NCI-H146 (cell line): ENCODE measurements around the gene SLC26A2.
"Not testable (repeated sequence)": the region's sequence is repeated elsewhere in the genome, so short reads cannot be mapped to it uniquely, and the experiment has no call there.

Experiments used
- DNase-seq: peaks from one replicate; lab custom pipeline; 2025; lab: John Stamatoyannopoulos, UW

The SLC26A2 gene

DNA sequence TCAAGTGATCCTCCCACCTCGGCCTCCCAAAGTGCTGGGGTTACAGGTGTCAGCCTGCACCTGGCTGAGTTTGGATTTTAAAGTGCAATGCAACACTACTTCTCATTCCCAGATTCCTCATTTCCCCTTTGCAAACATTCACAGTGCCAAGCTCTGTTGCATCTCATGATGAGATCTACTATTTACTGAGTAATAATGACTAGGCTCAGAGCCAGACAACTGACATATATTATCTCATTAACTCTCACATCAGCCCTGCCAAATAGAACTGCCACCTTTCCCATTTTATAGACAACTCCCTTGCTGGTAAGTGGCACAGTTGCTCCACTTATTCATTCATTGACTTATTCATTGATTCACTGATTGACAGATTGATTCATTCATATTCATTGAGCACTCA is 22.9 kb upstream of the SLC26A2 start:
- DNase-seq = peak; percentile 79

DNA sequence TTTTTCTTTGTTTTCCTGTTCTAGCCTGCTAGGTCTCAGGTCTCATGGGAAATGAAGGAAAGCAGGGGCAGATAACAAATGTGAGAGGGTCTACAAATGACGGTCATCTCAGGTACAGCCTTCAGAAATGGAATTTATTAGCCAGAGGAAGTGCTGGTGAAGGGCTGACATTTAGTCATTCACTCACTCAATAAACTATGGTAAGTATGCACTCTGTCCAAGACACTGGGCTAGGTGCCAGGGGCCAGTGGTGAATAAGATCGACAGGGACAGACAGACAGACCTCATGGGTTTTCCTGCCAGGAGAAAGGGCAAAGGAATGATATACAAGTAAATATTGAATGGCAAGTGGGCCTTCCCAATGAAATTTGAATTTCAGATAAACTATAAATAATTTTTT is 22.3 kb upstream of the SLC26A2 start:
- DNase-seq = no peak

DNA sequence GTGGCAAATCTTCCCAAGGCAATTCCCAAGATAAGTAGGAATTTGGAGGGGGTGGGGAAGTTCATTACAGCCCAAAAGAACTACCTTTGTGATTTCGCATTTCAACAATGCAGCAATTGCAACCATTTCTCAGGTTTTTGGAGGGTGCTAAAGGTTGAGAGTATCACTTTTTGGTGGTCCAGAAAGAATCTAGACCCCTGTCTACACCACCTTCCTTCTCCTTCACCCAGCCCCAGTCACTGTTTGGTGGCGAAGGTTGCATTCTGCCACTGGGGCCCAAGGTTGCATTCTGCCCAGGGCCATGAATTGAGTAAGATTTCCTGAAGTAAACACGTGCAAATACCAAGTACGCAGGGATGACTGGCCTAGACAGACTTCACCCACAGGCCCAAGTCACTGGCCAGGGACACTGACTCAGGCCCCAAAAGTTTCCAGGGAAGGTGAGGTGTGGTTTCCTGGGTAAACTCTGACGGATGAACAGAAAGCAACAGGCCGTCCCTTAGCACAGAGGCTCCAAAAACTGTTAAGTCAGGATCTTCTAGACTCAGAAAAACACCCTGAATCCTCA is 21.7 kb upstream of the SLC26A2 start:
- DNase-seq = no peak

DNA sequence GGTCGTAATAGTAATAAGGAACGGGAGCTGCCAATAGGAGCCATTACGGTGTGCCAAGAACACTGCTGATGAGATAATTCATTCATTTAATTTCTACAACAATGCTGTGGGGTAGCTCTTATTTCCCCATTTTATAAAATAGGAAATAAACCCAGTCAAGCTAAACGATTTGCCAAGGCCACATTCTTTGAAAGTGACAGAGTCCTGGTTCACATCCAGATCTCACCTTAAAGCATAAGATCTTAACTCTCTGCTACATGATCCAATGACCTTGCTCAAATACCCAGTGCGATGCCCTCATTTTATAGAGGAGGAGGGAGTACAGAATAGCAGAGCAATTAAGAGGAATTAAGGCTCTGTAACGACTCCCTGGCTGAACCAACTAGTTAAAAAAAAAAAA is 21.0 kb upstream of the SLC26A2 start:
- DNase-seq = no peak

DNA sequence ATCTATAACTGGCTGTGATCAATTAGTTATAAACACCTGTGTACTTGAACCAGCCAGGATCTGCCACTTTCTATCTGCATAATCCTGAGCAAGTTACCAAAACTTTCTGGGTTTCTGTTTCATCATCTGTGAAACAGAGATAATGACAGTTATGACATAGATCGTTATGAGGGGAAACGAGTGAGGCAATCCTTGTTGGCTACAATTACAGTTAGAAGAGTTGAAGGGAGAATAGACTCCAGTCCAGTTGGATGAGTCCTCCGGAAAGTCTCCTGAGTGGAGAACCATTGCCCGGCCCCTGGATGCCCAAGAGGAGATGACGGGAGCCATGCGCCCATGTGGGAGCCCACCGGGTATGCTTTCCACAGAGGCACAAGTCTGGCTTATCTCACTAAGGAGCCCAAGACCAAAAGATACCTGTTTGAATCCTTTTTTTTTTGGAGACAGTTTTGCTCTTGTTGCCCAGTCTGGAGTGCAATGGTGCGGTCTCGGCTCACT is 20.4 kb upstream of the SLC26A2 start:
- no peak for DNase-seq

DNA sequence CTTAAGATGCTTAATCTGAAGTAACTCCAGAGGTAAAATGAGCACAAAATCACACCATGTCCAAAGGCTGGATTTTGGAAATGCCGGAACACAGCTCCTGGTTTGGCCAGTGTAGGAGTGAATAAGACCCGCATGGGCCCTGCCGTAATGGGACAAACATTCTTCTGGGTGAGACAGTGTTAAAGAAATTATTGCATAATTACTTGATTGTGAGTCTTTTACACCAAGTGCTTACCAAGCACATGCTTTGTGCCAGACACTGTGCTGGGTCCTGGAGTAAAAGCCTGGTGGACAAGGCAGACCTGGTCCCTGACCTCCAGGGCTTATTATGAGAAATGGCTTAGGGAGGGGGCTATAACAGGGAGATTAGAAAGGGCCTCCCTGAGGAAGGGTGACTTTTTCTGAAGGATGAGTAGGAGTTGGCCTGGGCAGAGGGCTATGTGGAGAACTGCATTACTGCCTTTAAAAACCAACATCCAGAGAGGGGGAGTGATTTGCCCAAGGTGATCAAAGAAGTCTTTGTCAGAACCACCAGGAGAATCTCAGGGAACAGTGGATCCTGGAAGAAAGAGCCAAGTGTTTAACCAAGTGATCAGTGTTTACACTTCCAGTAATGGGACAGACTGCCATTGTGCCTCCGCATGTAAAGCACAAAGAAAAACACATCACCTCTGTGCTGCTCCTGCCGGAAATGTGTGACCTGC is 19.5 kb upstream of the SLC26A2 start:
- peak; percentile 16 for DNase-seq

DNA sequence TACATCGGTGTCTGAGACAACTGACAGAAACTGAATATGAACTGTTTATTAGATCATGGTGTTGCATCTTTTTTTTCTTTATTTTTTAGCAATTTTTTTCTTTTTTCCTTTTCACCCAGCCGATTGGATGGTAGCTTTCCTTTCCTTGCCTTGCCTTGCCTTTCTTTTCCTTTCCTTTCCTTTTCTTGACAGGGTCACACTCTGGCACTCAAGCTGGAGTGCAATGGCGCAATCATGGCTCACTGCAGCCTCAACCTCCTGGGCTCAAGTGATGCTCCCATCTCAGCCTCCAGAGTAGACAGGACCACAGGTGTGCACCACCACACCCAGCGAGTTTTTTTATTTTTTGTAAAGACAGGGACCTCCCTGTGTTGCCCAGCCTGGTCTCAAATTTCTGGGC is 18.8 kb upstream of the SLC26A2 start:
- no peak for DNase-seq

DNA sequence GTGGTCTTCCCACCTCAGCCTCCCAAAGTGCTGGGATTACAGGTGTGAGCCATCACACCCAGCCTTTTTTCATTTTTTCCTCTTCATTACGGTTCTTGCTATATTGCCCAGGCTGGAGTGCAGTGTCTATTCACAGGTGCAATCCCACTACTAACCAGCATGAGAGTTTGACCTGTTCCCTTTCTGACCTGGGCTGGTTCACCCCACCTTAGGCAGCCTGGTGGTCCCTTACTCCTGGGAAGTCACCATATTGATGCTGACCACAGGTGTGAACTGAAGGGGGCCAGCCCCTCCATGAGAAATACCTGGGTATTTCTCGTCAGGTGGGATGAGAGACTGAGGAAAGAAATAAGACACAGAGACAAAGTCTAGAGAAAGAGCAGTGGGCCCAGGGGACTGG is 18.4 kb upstream of the SLC26A2 start:
- DNase-seq = no peak

DNA sequence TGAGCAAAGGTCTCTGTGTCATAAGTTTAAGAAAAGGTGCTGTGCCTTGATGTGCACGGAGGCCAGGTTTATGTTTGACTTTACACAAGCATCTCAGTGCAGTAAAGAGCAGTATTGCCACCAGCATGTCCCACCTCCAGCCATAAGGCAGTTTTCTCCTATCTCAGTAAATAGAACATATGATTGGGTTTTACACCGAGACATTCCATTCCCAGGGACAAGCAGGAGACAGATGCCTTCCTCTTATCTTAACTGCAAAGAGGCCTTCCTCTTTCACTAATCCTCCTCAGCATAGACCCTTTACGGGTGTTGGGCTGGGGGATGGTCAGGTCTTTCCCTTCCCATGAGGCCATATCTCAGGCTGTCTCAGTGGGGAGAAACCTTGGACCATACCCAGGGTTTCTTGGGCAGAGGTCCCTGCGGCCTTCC is 17.8 kb upstream of the SLC26A2 start:
- not testable (repeated sequence) for DNase-seq

DNA sequence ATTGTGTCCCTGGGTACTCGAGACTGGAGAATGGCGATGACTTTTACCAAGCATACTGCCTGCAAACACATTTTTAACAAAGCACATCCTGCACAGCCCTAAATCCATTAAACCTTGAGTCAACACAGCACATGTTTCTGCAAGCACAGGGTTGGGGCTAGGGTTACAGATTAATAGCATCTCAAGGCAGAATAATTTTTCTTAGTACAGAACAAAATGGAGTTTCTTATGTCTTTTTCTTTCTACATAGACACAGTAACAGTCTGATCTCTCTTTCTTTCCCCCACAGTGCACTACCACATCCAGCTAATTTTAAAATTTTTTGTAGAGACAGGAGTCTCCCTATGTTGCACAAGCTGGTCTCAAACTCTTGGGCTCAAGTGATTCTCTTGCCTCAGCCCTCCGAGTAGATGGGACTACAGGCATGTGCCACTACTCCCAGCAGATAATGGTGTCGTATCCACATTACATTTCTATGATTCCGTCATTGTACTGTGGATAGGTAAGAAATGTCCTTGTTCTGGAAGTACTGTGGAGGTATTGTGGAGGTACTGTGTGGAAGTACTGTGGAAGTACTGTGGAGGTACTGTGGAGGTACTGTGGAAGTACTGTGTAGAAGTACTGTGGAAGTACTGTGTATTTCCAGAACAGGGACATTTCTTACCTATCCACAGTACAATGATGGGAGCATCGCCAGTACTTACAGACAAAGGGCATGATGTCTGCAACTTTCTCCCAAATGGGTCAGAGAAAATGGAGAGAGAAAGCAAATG is 17.2 kb upstream of the SLC26A2 start:
- not testable (repeated sequence) for DNase-seq

DNA sequence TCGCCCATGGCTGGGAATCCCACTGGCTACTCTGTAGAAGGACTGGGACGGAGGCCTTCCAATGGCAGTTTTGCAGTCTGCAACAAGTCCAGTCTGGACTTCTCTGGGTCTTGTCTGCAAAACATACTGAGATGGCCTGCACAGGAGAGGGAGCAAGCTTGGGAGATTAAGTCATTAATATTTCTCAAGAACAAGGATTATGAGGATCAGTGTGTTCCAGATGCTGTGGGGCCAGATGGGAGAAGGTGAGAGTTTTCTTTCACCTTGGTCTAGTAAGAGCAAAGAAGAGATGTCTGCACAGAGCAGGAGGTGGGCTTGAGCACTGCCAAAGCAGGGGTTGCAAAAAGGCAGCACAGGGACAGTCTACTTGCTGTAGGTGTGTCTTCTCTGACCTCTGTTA is 15.9 kb upstream of the SLC26A2 start, which contains the start of gene PDE6A:
Gene PDE6A (minus strand): TSS at position 128 of the 400 bp plus-strand sequence. CDS start 120 bp downstream, at position 8.
- DNase-seq = no peak

DNA sequence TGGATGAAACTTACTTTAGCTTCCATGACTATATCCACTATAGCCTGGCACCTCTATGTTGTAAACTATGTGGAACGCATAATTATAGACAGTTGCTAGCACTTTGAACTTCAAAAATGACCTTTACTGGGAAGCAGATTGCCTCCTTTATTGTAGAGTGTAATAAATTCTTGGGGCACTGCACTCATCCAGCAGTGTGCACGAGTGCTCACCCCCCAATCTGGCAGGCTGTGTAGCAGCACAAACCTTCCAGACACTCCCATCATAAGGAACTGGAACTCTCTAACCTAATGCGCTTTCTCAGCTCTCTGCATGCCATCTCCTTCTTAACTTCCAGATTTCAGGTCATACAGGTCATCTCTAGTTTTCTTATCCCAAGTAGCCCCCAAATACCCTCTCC is 14.4 kb upstream of the SLC26A2 start:
- no peak for DNase-seq

DNA sequence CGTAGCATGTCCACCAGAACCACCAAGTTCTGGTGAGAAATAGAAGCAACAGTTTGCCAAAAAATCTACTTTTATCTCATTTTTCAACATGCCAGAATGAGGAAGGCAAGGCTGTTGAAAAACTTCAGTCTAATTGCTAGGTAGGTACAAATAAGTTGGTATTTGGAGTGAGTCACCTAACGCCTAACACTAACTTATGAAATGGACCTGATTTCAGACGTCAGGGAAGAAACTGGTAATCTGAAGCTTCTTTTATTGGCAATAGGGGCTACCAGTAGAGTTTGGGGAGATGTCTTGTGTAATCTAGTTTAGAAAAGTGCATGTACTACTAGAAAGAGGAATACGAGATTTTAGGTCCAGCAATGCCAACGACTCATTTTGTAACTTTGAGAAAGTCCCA is 11.6 kb upstream of the SLC26A2 start:
- DNase-seq = no peak

DNA sequence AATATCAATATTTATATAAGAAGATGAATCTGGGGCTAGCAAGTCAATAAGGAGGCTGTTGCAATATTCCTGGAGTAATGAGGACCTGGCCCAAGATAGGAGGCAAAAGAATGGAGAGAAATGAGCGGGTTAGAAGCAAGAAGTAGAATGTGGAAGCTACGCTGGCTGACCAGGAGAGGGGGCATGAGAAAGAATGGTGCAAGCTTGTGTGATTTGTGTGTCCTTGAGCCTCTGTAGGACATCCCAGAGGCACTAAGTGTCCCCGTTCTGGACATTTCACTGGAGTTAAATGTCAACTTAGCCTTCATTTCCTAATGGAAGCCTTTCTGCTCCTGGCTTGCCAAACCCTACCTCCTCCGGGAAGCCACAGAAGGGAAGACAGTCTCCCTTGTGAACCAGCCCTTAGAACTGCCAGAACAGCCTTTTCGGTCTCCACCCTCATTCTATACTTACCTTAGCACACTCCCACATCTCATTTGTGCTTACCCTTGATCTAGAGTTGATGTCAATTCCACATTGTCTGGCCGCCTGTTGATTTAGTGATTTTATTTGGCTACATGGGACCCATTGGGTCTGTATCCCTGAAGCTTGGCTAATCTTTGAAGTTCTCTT is 9.3 kb upstream of the SLC26A2 start:
- DNase-seq = no peak

DNA sequence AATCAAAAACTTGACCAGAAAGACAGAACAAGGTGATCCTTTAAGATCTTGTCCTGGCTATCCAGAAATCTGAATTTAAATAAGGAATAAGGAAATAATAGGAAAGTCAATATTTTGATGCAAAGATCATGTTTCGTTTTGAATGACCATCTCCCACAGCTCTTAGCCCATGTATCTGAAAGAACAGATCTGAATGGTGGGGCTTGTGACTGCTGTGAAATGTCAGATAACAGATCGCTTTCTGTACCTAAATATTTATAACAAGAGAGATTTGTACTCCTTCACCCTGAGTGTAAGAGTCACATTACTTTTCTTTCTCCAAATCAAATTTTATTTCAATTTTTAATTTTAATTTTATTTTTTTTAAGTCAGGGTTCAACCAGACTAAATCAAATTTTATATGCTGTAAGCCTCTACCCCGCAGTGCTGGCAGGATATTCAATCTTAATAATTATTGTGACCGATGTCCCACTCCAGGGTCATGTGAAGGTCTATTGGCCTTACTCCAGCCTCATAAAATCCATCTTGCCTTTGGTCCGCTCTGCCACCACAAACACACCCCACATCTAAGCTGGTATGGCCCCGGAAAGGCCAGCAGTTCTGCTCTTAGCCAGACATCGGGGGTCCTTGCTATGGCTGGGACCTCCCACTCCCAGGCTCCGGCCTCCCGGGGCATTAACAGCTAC is 7.0 kb upstream of the SLC26A2 start:
- peak; percentile 4 for DNase-seq

DNA sequence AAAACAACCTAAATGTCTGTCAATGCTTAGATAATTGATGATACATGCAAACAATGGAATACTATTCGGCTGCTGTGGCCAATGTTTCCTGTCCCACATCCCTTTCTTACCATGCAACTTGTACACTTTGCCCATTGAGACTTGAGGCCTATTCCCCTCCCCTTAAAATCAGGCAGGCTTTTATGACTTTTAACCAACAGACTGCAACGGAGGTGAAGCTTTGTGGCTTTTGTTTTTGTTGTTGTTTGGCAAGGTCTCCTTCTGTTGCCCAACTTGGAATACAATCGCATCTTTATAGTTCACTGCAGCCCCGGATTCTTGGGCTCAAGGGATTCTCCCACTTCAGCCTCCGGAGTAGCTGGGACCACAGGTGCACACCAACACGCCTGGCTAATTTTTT is 5.8 kb upstream of the SLC26A2 start:
- DNase-seq = no peak

DNA sequence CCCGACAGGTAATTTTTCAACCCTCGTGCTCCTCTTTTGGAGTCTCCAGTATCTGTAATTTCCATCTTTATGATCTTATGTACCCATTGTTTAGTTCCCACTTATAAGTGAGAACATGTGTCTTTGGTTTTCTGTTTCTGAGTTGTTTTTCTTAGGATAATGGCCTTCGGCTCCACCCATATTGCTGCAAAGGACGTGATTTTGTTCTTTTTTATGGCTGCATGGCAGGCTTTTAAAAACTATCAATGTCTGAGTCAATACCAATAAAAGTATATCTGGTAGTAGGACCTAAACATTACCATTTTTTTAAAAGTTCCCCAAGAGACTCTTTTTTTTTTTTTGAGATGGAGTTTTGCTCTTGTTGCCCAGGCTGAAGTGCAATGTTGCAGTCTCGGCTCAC is 3.9 kb upstream of the SLC26A2 start:
- no peak for DNase-seq

DNA sequence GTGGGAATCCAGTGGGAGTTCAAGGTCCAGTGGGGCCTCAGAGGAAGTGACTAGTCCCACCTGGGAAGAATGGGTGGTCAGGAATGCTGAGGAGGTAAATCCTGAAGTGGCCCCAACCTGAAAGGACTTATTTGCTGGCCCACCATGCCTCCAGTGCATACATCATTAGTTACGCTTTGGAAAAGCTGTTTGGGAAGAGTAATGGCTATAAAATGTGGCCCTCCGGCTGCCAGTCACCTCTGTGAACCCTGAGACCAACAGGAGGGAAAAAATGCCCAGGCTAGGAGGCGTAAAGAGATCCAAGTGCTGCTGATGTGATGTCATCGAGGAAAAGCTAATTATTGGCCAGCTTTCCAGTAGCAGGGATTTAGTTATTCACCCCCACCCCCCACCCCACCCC is 2.7 kb upstream of the SLC26A2 start:
- no peak for DNase-seq

DNA sequence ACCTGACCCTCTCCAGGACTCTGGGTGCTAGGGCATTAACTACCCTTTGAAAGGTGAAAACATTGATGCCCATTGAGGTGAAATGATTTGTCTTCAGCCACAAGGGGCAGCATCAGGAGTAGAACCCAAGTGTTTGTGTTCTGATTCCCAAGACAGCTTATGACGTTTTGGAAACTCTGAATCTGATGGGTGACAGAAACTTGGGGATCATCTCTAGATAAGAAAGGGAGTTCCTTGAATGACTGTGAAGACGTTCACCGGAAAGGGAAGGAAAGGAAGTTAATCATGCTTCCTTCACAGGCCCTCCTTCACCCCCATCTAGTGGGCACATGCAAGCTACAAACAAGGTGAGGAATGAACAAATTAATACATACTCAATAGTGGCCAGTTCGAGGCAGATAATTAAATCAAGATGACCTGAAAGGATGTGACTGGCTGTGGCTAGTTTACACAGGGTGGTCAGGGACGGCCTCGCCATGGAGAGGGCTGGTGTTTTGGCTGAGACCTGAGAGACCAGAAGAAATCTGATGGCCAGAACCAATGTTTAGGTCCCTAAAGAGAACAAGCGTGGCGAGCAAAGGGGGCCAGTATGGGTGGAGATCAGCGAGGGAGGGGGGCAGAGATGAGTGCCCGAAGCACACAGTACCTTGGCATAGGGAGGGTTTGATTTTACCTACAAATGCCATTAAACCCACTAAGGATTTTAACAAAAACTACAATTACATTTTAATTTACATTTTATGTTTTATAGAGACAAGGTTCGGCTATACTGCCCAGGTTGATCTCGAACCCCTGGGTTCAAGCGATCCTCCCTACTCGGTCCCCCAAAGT is 937 bp upstream of the SLC26A2 start:
- DNase-seq = peak; percentile 44

DNA sequence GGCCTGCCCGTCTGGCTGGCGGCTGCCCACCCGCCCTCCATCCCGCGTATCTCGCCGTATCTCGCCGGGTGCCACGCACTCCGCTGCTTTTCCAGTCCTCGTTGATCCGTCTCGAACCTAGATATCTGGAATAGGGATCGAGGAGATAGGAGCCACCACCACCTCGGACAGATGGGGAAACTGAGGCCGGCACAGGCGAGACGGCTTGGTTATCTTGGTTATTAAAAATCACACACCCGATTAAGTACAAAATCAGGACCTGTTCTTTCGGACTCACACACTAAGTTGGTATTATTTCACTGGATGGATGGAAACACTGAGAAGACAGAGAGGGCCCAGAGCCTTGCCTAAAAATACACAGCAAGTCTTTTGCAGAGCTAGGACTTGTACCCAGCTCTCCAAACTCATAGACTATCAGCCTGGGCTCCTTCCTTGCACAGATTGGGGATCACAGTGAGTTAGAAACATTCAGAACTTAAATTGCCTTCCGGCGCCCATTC is 678 bp downstream of the SLC26A2 start:
- DNase-seq = no peak

DNA sequence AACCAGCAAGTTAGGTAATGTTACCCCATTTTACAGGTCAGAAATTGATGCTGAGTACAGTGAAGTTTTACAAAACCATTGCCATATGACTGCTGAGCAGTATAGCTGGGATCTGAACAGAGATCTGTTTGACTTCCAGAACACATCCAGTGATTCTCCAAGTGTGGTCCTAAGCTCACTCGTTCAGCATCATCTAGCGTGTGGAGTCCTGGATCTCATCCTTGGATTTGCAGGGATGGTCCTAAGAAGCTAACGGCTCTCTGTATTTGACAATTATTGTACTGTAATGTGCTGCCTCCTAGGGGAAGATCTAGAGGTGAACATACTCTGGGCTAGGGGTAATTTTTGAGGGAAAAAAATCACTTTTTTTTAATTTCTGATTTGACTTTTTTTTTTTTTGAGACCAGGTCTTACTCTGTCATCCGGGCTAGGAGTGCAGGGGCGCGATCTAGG is 1.4 kb downstream of the SLC26A2 start:
- peak; percentile 16 for DNase-seq
